PC-3 (cell line): ENCODE measurements around the gene LIG4. TPM values are rescaled to one million over a fixed set of nuclear protein-coding genes. Genes with fewer than 3 reads are reported as not detected.

Source experiments
- ATAC-seq: fragments of 200-7000 bp; cut with Tn5 transposase; 2 replicates; pipeline ENCODE4 v1.9.1; 2020; ENCODE audit warnings: mild to moderate bottlenecking, moderate library complexity
- BruUV-seq: library from RNA; stranded (reverse); fragments of 400-500 nt; replicated peaks from 2 replicates; lab custom pipeline; 2021; lab: Mats Ljungman, UMichigan
- CTCF ChIA-PET: fragments of 300-600 bp; sonication (Branson Sonifier 250); formaldehyde crosslinking; loops from one replicate; lab custom pipeline; 2022; ENCODE audit warnings: antibody characterized with exemption; lab: Charles Lee
- POLR2A ChIA-PET: fragments of 300-600 bp; sonication (Branson Sonifier 250); formaldehyde crosslinking; loops from one replicate; lab custom pipeline; 2022; ENCODE audit warnings: antibody characterized with exemption; ENCODE audit not compliant: unreplicated experiment; lab: Charles Lee
- DNase-seq: peaks from one replicate; pipeline ENCODE4 v3.0.0-alpha.2; 2015
- H2AFZ ChIP-seq: fragments of 300-600 bp; sonication (generic); 2 replicates; pipeline ENCODE4 v1.6.0; 2016; ENCODE audit warnings: antibody characterized with exemption, low read length
- H3F3A ChIP-seq: fragments of 300-600 bp; sonication (generic); one replicate; pipeline ENCODE4 v1.6.0; 2017; ENCODE audit warnings: antibody characterized with exemption, low read length, control low read depth, mild to moderate bottlenecking; ENCODE audit not compliant: unreplicated experiment
- H3K27ac ChIP-seq: fragments of 300-600 bp; sonication (generic); 2 replicates; pipeline ENCODE4 v1.5.1; 2016; ENCODE audit warnings: mild to moderate bottlenecking, low read length
- H3K27me3 ChIP-seq: fragments of 300-600 bp; sonication (generic); 2 replicates; pipeline ENCODE4 v1.6.1; 2016; ENCODE audit warnings: low read length, mixed read lengths
- H3K36me3 ChIP-seq: fragments of 300-600 bp; sonication (generic); 2 replicates; pipeline ENCODE4 v1.6.1; 2016; ENCODE audit warnings: low read depth, mixed run types, low read length, mixed read lengths
- H3K4me1 ChIP-seq: fragments of 300-600 bp; sonication (generic); 2 replicates; pipeline ENCODE4 v1.5.1; 2016; ENCODE audit warnings: low read length; ENCODE audit not compliant: insufficient read depth
- H3K4me2 ChIP-seq: fragments of 300-600 bp; sonication (generic); 2 replicates; pipeline ENCODE4 v1.6.0; 2016; ENCODE audit warnings: low read length
- H3K4me3 ChIP-seq: fragments of 300-600 bp; sonication (generic); 2 replicates; pipeline ENCODE4 v1.5.1; 2016; ENCODE audit warnings: mild to moderate bottlenecking, low read length, mixed read lengths
- H3K79me2 ChIP-seq: fragments of 300-600 bp; sonication (generic); 2 replicates; pipeline ENCODE4 v1.6.1; 2017; ENCODE audit warnings: low read length, mixed read lengths
- H3K9ac ChIP-seq: fragments of 300-600 bp; sonication (generic); 2 replicates; pipeline ENCODE4 v1.6.0; 2016; ENCODE audit warnings: mild to moderate bottlenecking, low read length
- H3K9me2 ChIP-seq: fragments of 300-600 bp; sonication (generic); replicated peaks from 2 replicates; pipeline ENCODE4 v1.6.1; 2016; ENCODE audit warnings: mixed run types, low read length, mixed read lengths
- H3K9me3 ChIP-seq: fragments of 300-600 bp; sonication (generic); 2 replicates; pipeline ENCODE4 v1.6.1; 2016; ENCODE audit warnings: low read length, mixed read lengths
- H4K20me1 ChIP-seq: fragments of 300-600 bp; sonication (generic); 2 replicates; pipeline ENCODE4 v1.6.1; 2016; ENCODE audit warnings: low read length, mixed read lengths
- CTCF ChIP-seq: fragments of 300-600 bp; sonication (generic); conservative IDR thresholded peaks from 2 replicates; pipeline ENCODE4 v1.5.1; 2017; ENCODE audit warnings: antibody characterized with exemption, low read depth, mild to moderate bottlenecking, low read length
- EZH2 ChIP-seq: fragments of 300-600 bp; sonication (generic); IDR thresholded peaks from one replicate; pipeline ENCODE4 v1.6.1; 2017; ENCODE audit warnings: antibody characterized with exemption, mild to moderate bottlenecking, low read length; ENCODE audit not compliant: unreplicated experiment
- EZH2phosphoT487 ChIP-seq: fragments of 300-600 bp; sonication (generic); IDR thresholded peaks from 2 replicates; pipeline ENCODE4 v1.6.1; 2018; ENCODE audit warnings: mild to moderate bottlenecking, antibody characterized with exemption, low read length, borderline replicate concordance
- intact Hi-C: fragments of 100-400 bp; cut with micrococcal nuclease; formaldehyde crosslinking; loops from 2 replicates; pipeline ENCODE4 v1.9.0; 2023
- total RNA-seq: library from RNA; depleted of rRNA; stranded (reverse); fragments of >200 nt; gene quantifications from 2 replicates; pipeline ENCODE4 v1.2.3, GENCODE V29; 2014

Gene LIG4
- total RNA-seq, 1 experiment from 2014 or later = 5.4 TPM

- H3K27ac ChIP-seq = no peak overlapping the region
- no TSS peak for BruUV-seq
- no peak for ATAC-seq
- ChIA-PET CTCF (no interaction called here), POLR2A (no interaction called here)
- no peaks in the 10 kb centered on the region for H3K36me3 ChIP-seq
- H3F3A ChIP-seq = no peaks in the 10 kb centered on the region
- no peak for DNase-seq
- no peaks in the 10 kb centered on the region for H3K4me1 ChIP-seq
- no peaks in the 10 kb centered on the region for H4K20me1 ChIP-seq
- H3K9me2 ChIP-seq = no peaks in the 10 kb centered on the region
- H3K79me2 ChIP-seq = no peaks in the 10 kb centered on the region
- peaks cover 41% of the 10 kb centered on the region for H3K27me3 ChIP-seq
- intact Hi-C loops = no loop called here
- H3K9ac ChIP-seq = no peak overlapping the region
- no peak overlapping the region for H3K4me2 ChIP-seq
- no peak overlapping the region for H2AFZ ChIP-seq
- no peaks in the 10 kb centered on the region for H3K9me3 ChIP-seq
- TF ChIP-seq EZH2phosphoT487 = no peak
- no peak for TF ChIP-seq EZH2
- no peak for TF ChIP-seq CTCF
- H3K4me3 ChIP-seq = no peak overlapping the region
These were observed 27.1 kb downstream of the LIG4 start for GRCh38 chr13:108188260-108188659.

- no peaks in the 10 kb centered on the region for H3K9me3 ChIP-seq
- TF ChIP-seq CTCF (no peak), EZH2phosphoT487 (no peak), EZH2 (no peak)
- ChIA-PET POLR2A (no interaction called here), CTCF (no interaction called here)
- no peaks in the 10 kb centered on the region for H3F3A ChIP-seq
- no peak overlapping the region for H2AFZ ChIP-seq
- H3K36me3 ChIP-seq = no peaks in the 10 kb centered on the region
- DNase-seq = no peak
- intact Hi-C loops = no loop called here
- no peak overlapping the region for H3K4me3 ChIP-seq
- H3K9ac ChIP-seq = no peak overlapping the region
- no peak overlapping the region for H3K27ac ChIP-seq
- no peaks in the 10 kb centered on the region for H3K4me1 ChIP-seq
- H3K4me2 ChIP-seq = no peak overlapping the region
- H4K20me1 ChIP-seq = no peaks in the 10 kb centered on the region
- H3K9me2 ChIP-seq = no peaks in the 10 kb centered on the region
- ATAC-seq = no peak
- H3K27me3 ChIP-seq = peaks cover 39% of the 10 kb centered on the region
- BruUV-seq = no TSS peak
- H3K79me2 ChIP-seq = no peaks in the 10 kb centered on the region
These were observed 30.1 kb downstream of the LIG4 start for GRCh38 chr13:108185223-108185622.

GRCh38 chr13:108182652-108183051 lies 32.7 kb downstream of the LIG4 start:
- peaks cover 30% of the 10 kb centered on the region for H3K27me3 ChIP-seq
- BruUV-seq = no TSS peak
- intact Hi-C loops = no loop called here
- no peak overlapping the region for H2AFZ ChIP-seq
- H3K79me2 ChIP-seq = no peaks in the 10 kb centered on the region
- no peaks in the 10 kb centered on the region for H3K4me1 ChIP-seq
- ATAC-seq (no peak), DNase-seq (no peak)
- H3K27ac ChIP-seq = no peak overlapping the region
- TF ChIP-seq EZH2 = no peak
- no peak for TF ChIP-seq CTCF
- no peak for TF ChIP-seq EZH2phosphoT487
- H3K36me3 ChIP-seq = no peaks in the 10 kb centered on the region
- no peaks in the 10 kb centered on the region for H4K20me1 ChIP-seq
- no peaks in the 10 kb centered on the region for H3F3A ChIP-seq
- POLR2A ChIA-PET = no interaction called here
- H3K9me2 ChIP-seq = no peaks in the 10 kb centered on the region
- no peaks in the 10 kb centered on the region for H3K9me3 ChIP-seq
- CTCF ChIA-PET = no interaction called here
- H3K9ac ChIP-seq = no peak overlapping the region
- no peak overlapping the region for H3K4me2 ChIP-seq
- no peak overlapping the region for H3K4me3 ChIP-seq
